Measurements from ENCODE around the gene RABL3.

DNA sequence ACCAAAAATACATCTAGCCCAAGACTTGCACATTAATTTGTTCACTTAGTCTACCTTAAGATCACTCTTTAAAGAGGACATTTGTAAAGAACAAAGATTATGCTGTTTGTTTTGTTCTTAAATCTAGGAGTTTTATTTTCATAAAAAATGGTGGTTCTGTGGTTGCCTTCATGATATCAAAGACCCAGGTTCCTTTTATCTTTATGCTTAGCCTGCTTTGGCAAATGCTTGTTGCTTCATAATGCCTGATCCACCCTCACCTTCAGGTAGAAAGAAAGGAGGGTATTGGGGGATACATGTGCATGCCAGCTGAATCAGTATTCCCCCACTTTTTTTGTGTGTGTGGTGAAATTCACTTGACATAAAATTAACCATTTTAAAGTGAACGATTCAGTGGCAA lies 48.7 kb upstream of the RABL3 start:
- TF ChIP-seq GATA2 (IDR thresholded peaks at IDR 0.05; ENCODE audit: low read depth, low read length), result no peak
- TF ChIP-seq GATA3 (IDR thresholded peaks at IDR 0.05; ENCODE audit: low read depth, low read length), result no peak

Data from SH-SY5Y (cell line).